ENCODE data around the gene HGF.
"Not testable (repeated sequence)": the region's sequence is repeated elsewhere in the genome, so short reads cannot be mapped to it uniquely, and the experiment has no call there.

The HGF gene

DNA sequence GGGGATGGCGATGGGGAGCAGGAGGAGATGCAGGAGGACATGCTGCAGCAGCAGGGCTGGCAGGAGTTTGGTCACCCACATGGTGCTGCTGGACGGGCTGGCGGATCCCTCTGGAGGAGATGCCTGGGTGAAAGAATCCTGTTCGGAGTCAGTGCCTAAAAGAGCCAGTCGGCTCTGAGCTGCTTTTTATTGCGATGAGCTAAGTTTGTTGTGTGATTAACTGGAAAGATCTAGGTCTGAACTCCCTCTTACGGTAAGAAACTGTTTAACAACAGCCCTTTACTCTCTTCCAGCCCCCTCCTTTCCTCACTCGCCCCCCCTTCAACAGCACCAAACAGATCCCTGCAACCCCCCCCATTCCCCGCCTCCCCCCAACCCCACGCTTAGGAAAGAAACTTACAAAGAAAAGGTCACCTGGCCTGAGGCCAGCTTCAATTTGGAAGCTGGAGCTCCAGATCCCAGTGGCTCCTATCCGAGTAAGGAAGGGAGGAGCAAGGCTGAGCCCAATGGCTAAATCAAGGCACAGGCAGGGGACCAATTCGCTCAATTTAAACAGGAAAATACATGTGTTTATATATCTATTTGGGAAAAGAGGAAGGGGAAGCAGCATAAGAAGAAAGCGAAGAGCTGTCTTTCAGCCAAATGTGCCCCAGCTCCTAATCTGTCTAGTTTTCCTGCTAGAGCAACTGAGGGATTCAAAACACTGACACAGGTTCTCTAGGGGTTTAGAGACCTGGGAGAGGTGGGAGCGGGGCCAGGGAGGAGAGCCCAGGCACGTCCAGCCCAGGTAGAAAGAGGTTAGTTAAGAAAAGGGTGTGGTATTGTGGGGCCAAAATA, at the start of gene HGF:
TSS of gene HGF (minus strand) at position 157 of the 837 bp plus-strand sequence. CDS start at position 81, 76 bp downstream.
- Histone ChIP-seq H3K4me2 (ENCODE audit: low read depth, low read length, poor library complexity, severe bottlenecking) (no peak within 1 kb of the TSS), H4K20me1 (ENCODE audit: insufficient read depth, low read length, poor library complexity, severe bottlenecking) (no peaks in the 10 kb centered on the region), H3K9ac (ENCODE audit: low read depth, low read length, poor library complexity, severe bottlenecking) (no peak within 1 kb of the TSS), H3K27me3 (ENCODE audit: insufficient read depth, low read length, poor library complexity, severe bottlenecking) (no peaks in the 10 kb centered on the region), H3K79me2 (ENCODE audit: insufficient read depth, low read length) (no peaks in the 10 kb centered on the region), H3K9me3 (ENCODE audit: insufficient read depth, low read depth, low read length) (no peaks in the 10 kb centered on the region), H3K36me3 (ENCODE audit: insufficient read depth, low read length) (no peaks in the 10 kb centered on the region), H2AFZ (ENCODE audit: low read length) (no peak within 1 kb of the TSS), H3K9me2 (replicated peaks; ENCODE audit: low read depth, low read length) (no peaks in the 10 kb centered on the region), H3K4me3 (ENCODE audit: low read length, poor library complexity, severe bottlenecking) (no peak within 1 kb of the TSS), H3F3A (ENCODE audit: low read depth) (no peaks in the 10 kb centered on the region), H3K4me1 (ENCODE audit: insufficient read depth, low read length, poor library complexity, severe bottlenecking) (no peaks in the 10 kb centered on the region)
- TF ChIP-seq, protein P1, sequence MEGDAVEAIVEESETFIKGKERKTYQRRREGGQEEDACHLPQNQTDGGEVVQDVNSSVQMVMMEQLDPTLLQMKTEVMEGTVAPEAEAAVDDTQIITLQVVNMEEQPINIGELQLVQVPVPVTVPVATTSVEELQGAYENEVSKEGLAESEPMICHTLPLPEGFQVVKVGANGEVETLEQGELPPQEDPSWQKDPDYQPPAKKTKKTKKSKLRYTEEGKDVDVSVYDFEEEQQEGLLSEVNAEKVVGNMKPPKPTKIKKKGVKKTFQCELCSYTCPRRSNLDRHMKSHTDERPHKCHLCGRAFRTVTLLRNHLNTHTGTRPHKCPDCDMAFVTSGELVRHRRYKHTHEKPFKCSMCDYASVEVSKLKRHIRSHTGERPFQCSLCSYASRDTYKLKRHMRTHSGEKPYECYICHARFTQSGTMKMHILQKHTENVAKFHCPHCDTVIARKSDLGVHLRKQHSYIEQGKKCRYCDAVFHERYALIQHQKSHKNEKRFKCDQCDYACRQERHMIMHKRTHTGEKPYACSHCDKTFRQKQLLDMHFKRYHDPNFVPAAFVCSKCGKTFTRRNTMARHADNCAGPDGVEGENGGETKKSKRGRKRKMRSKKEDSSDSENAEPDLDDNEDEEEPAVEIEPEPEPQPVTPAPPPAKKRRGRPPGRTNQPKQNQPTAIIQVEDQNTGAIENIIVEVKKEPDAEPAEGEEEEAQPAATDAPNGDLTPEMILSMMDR (conservative IDR thresholded peaks at IDR 0.05; ENCODE audit: low read length) = no peak
- TF ChIP-seq EZH2phosphoT487 (IDR thresholded peaks at IDR 0.05; ENCODE audit: borderline replicate concordance) = no peak

DNA sequence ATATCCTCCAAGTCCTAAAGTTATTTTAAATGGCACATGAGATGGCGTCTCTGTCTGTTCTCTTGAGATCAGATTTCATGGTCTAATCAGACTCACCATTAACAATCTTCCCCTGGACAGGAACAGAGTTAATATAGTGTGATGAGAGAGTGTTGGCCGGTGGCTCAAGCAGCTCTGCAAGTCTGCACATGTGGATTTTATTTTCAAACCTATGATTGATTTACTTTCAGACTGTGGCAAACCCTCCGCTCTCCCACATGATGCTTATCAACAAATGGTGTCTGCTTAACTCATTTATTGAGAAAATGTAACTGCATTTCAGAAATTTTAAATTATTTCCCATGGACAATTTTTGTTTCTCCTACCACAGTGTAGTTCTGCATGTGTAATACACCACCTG, 46.5 kb upstream of the HGF start:
- H3K79me2 ChIP-seq (ENCODE audit: insufficient read depth, low read length) = no peaks in the 10 kb centered on the region
- no peaks in the 10 kb centered on the region for H3F3A ChIP-seq (ENCODE audit: low read depth)
- no peaks in the 10 kb centered on the region for H3K36me3 ChIP-seq (ENCODE audit: insufficient read depth, low read length)
- H2AFZ ChIP-seq (ENCODE audit: low read length) = no peak overlapping the region
- H3K9me2 ChIP-seq (replicated peaks; ENCODE audit: low read depth, low read length) = no peaks in the 10 kb centered on the region
- TF ChIP-seq EZH2phosphoT487 (IDR thresholded peaks at IDR 0.05; ENCODE audit: borderline replicate concordance) = no peak
- TF ChIP-seq, protein P1 (conservative IDR thresholded peaks at IDR 0.05; ENCODE audit: low read length) = no peak
- H3K9me3 ChIP-seq (ENCODE audit: insufficient read depth, low read depth, low read length) = no peaks in the 10 kb centered on the region
- H3K27me3 ChIP-seq (ENCODE audit: insufficient read depth, low read length, poor library complexity, severe bottlenecking) = no peaks in the 10 kb centered on the region
- H3K4me3 ChIP-seq (ENCODE audit: low read length, poor library complexity, severe bottlenecking) = no peak overlapping the region
- no peaks in the 10 kb centered on the region for H4K20me1 ChIP-seq (ENCODE audit: insufficient read depth, low read length, poor library complexity, severe bottlenecking)
- H3K4me1 ChIP-seq (ENCODE audit: insufficient read depth, low read length, poor library complexity, severe bottlenecking) = no peaks in the 10 kb centered on the region
- no peak overlapping the region for H3K4me2 ChIP-seq (ENCODE audit: low read depth, low read length, poor library complexity, severe bottlenecking)
- H3K9ac ChIP-seq (ENCODE audit: low read depth, low read length, poor library complexity, severe bottlenecking) = no peak overlapping the region

DNA sequence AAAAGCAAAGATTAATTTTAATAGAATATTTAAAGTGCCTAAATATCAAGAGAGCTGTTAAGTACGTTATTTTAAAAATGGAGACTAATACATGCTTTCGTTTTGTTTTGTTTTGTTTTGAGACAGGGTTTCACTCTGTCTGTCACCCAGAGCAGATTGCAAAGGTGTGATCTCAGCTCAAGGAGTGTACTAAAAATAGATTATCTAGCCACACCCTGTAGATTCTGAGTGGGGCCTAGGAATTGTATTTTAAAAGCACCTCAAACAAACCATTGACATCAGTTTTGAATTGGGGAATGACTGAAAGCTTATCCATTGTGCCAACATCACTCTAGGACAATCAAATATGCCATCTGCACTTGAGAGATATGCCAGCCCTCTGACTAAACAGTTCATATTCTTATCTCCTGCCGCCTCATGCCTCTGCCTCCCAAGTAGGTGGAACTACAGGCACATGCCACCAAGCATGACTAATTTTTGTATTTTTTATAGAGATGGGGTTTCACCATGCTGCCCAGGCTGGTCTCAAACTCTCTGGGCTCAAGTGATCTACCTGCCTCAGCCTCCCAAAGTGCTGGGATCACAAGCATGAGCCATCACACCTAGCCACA, 43.1 kb upstream of the HGF start:
- not testable (repeated sequence) for H3F3A ChIP-seq (ENCODE audit: low read depth); H4K20me1 ChIP-seq (ENCODE audit: insufficient read depth, low read length, poor library complexity, severe bottlenecking); H2AFZ ChIP-seq (ENCODE audit: low read length); H3K9me2 ChIP-seq (replicated peaks; ENCODE audit: low read depth, low read length); H3K36me3 ChIP-seq (ENCODE audit: insufficient read depth, low read length); H3K27me3 ChIP-seq (ENCODE audit: insufficient read depth, low read length, poor library complexity, severe bottlenecking); H3K4me2 ChIP-seq (ENCODE audit: low read depth, low read length, poor library complexity, severe bottlenecking); H3K9ac ChIP-seq (ENCODE audit: low read depth, low read length, poor library complexity, severe bottlenecking); H3K9me3 ChIP-seq (ENCODE audit: insufficient read depth, low read depth, low read length); H3K79me2 ChIP-seq (ENCODE audit: insufficient read depth, low read length); H3K4me1 ChIP-seq (ENCODE audit: insufficient read depth, low read length, poor library complexity, severe bottlenecking); H3K4me3 ChIP-seq (ENCODE audit: low read length, poor library complexity, severe bottlenecking)

Measured in Loucy (cell line).